MM.1S (cell line): ENCODE data around the gene FAM117B.

Experiments
- DNase-seq: peaks from one replicate; pipeline ENCODE4 v3.0.0-alpha.2; 2015
- H2AFZ ChIP-seq: fragments of 300-600 bp; sonication (generic); 2 replicates; pipeline ENCODE4 v1.6.0; 2016; ENCODE audit warnings: antibody characterized with exemption, low read length
- H3F3A ChIP-seq: fragments of 300-600 bp; sonication (generic); 2 replicates; pipeline ENCODE4 v1.6.1; 2016; ENCODE audit warnings: mild to moderate bottlenecking, antibody characterized with exemption, low read length, moderate library complexity, mixed read lengths; ENCODE audit not compliant: insufficient read depth
- H3K27ac ChIP-seq: fragments of 300-600 bp; sonication (generic); 2 replicates; pipeline ENCODE4 v1.5.1; 2016; ENCODE audit warnings: mild to moderate bottlenecking, low read length
- H3K27me3 ChIP-seq: fragments of 300-600 bp; sonication (generic); replicated peaks from 2 replicates; pipeline ENCODE4 v1.6.0; 2016; ENCODE audit warnings: low read length; ENCODE audit not compliant: insufficient read depth
- H3K36me3 ChIP-seq: fragments of 300-600 bp; sonication (generic); replicated peaks from 2 replicates; pipeline ENCODE4 v1.6.1; 2016; ENCODE audit warnings: mild to moderate bottlenecking, low read length, mixed read lengths; ENCODE audit not compliant: insufficient read depth
- H3K4me1 ChIP-seq: fragments of 300-600 bp; sonication (generic); 2 replicates; pipeline ENCODE4 v1.6.1; 2016; ENCODE audit warnings: low read length, mixed read lengths
- H3K4me2 ChIP-seq: fragments of 300-600 bp; sonication (generic); 2 replicates; pipeline ENCODE4 v1.6.0; 2016; ENCODE audit warnings: low read depth, low read length
- H3K4me3 ChIP-seq: fragments of 300-600 bp; sonication (generic); 2 replicates; pipeline ENCODE4 v1.5.1; 2016; ENCODE audit warnings: low read length, mixed read lengths
- H3K79me2 ChIP-seq: fragments of 300-600 bp; sonication (generic); 2 replicates; pipeline ENCODE4 v1.6.1; 2016; ENCODE audit warnings: mixed run types, low read length, mixed read lengths
- H3K9ac ChIP-seq: fragments of 300-600 bp; sonication (generic); 2 replicates; pipeline ENCODE4 v1.6.1; 2016; ENCODE audit warnings: low read length, mixed read lengths
- H3K9me2 ChIP-seq: fragments of 300-600 bp; sonication (generic); replicated peaks from 2 replicates; pipeline ENCODE4 v1.6.1; 2016; ENCODE audit warnings: mild to moderate bottlenecking, low read length, mixed read lengths; ENCODE audit not compliant: insufficient read depth
- H3K9me3 ChIP-seq: fragments of 300-600 bp; sonication (generic); replicated peaks from 2 replicates; pipeline ENCODE4 v1.6.1; 2016; ENCODE audit warnings: mild to moderate bottlenecking, low read length, mixed read lengths; ENCODE audit not compliant: insufficient read depth
- H4K20me1 ChIP-seq: fragments of 300-600 bp; sonication (generic); 2 replicates; pipeline ENCODE4 v1.6.1; 2016; ENCODE audit warnings: mild to moderate bottlenecking, low read length, moderate library complexity, mixed read lengths; ENCODE audit not compliant: insufficient read depth
- CTCF ChIP-seq: fragments of 300-600 bp; sonication (generic); IDR thresholded peaks from 2 replicates; pipeline ENCODE4 v1.5.1; 2016; ENCODE audit warnings: antibody characterized with exemption, low read length, mixed read lengths
- EZH2 ChIP-seq: fragments of 300-600 bp; sonication (generic); optimal IDR thresholded peaks from 2 replicates; pipeline ENCODE3; 2017; ENCODE audit warnings: low read depth, mild to moderate bottlenecking, antibody characterized with exemption, low read length, mixed read lengths
- EZH2phosphoT487 ChIP-seq: fragments of 300-600 bp; sonication (generic); IDR thresholded peaks from 2 replicates; pipeline ENCODE4 v1.6.1; 2018; ENCODE audit warnings: antibody characterized with exemption, low read length

FAM117B gene

GRCh38 chr2:202624133-202624532 lies 10.6 kb upstream of the FAM117B start:
- Histone ChIP-seq H3K4me2 (no peak overlapping the region), H3K36me3 (no peaks in the 10 kb centered on the region), H3K79me2 (no peaks in the 10 kb centered on the region), H3K27ac (no peak overlapping the region), H3K9me3 (no peaks in the 10 kb centered on the region), H3K4me3 (no peak overlapping the region), H3K9me2 (no peaks in the 10 kb centered on the region), H3K4me1 (no peaks in the 10 kb centered on the region), H3K9ac (no peak overlapping the region), H3K27me3 (no peaks in the 10 kb centered on the region), H2AFZ (no peak overlapping the region), H3F3A (no peaks in the 10 kb centered on the region), H4K20me1 (no peaks in the 10 kb centered on the region)
- DNase-seq = no peak
- TF ChIP-seq EZH2phosphoT487 = no peak

GRCh38 chr2:202627042-202627441 lies 7.7 kb upstream of the FAM117B start:
- no peak overlapping the region for H3K4me2 ChIP-seq
- H3F3A ChIP-seq = no peaks in the 10 kb centered on the region
- no peak for DNase-seq
- no peak overlapping the region for H3K9ac ChIP-seq
- no peak overlapping the region for H3K27ac ChIP-seq
- peak overlapping the region; percentile 5; the same call in 1 of the 2 replicates for H2AFZ ChIP-seq
- H3K4me1 ChIP-seq = no peaks in the 10 kb centered on the region
- H4K20me1 ChIP-seq = no peaks in the 10 kb centered on the region
- H3K4me3 ChIP-seq = no peak overlapping the region
- no peaks in the 10 kb centered on the region for H3K79me2 ChIP-seq
- no peaks in the 10 kb centered on the region for H3K9me2 ChIP-seq
- no peaks in the 10 kb centered on the region for H3K27me3 ChIP-seq
- TF ChIP-seq EZH2 (no peak), CTCF (no peak), EZH2phosphoT487 (no peak)
- H3K9me3 ChIP-seq = no peaks in the 10 kb centered on the region
- H3K36me3 ChIP-seq = no peaks in the 10 kb centered on the region

- no peak overlapping the region for H3K27ac ChIP-seq
- no peaks in the 10 kb centered on the region for H3F3A ChIP-seq
- TF ChIP-seq EZH2phosphoT487 = no peak
- TF ChIP-seq EZH2 = no peak
- no peak for TF ChIP-seq CTCF
- H2AFZ ChIP-seq = no peak overlapping the region
- H3K27me3 ChIP-seq = no peaks in the 10 kb centered on the region
- DNase-seq = no peak
- H3K4me2 ChIP-seq = no peak overlapping the region
- H3K79me2 ChIP-seq = no peaks in the 10 kb centered on the region
- H3K9me3 ChIP-seq = no peaks in the 10 kb centered on the region
- no peaks in the 10 kb centered on the region for H3K36me3 ChIP-seq
- no peaks in the 10 kb centered on the region for H3K4me1 ChIP-seq
- H3K9ac ChIP-seq = no peak overlapping the region
- H3K4me3 ChIP-seq = no peak overlapping the region
- no peaks in the 10 kb centered on the region for H3K9me2 ChIP-seq
- no peaks in the 10 kb centered on the region for H4K20me1 ChIP-seq
Observed at GRCh38 chr2:202628646-202629198, 6.0 kb upstream of the FAM117B start.

- no peak for DNase-seq
- H3K9ac ChIP-seq = no peak overlapping the region
- no peak for TF ChIP-seq EZH2
- TF ChIP-seq EZH2phosphoT487 = no peak
- TF ChIP-seq CTCF = no peak
- H3K27ac ChIP-seq = no peak overlapping the region
- H3K4me2 ChIP-seq = no peak overlapping the region
- H3K4me3 ChIP-seq = no peak overlapping the region
- no peak overlapping the region for H2AFZ ChIP-seq
- no peaks in the 10 kb centered on the region for H3K36me3 ChIP-seq
- H3F3A ChIP-seq = peaks cover 9% of the 10 kb centered on the region; the same call in 1 of the 2 replicates
- H3K9me2 ChIP-seq = no peaks in the 10 kb centered on the region
- peaks cover 6% of the 10 kb centered on the region; the same call in 1 of the 2 replicates for H3K4me1 ChIP-seq
- H3K79me2 ChIP-seq = peaks cover 2% of the 10 kb centered on the region; the same call in 1 of the 2 replicates
- no peaks in the 10 kb centered on the region for H4K20me1 ChIP-seq
- no peaks in the 10 kb centered on the region for H3K27me3 ChIP-seq
- H3K9me3 ChIP-seq = no peaks in the 10 kb centered on the region
Observed at GRCh38 chr2:202632682-202633290, 2.0 kb upstream of the FAM117B start.
